IPS-18c (cell line): ENCODE measurements around the gene KLRF1.

Source experiments
- H3K4me3 ChIP-seq: 2 replicates; pipeline ENCODE4 v1.7.0; 2013; ENCODE audit warnings: low read depth, mild to moderate bottlenecking, low read length, moderate library complexity; ENCODE audit not compliant: insufficient read depth
- H3K9me3 ChIP-seq: one replicate; pipeline ENCODE4 v1.6.1; 2013; ENCODE audit warnings: mild to moderate bottlenecking, low read length, moderate library complexity; ENCODE audit not compliant: control insufficient read depth, insufficient read depth

Gene KLRF1

GRCh38 chr12:9797722-9798619 lies 29.3 kb upstream of the KLRF1 start:
- Histone ChIP-seq H3K4me3 (no peak overlapping the region), H3K9me3 (no peaks in the 10 kb centered on the region)

- no peaks in the 10 kb centered on the region for H3K9me3 ChIP-seq
- H3K4me3 ChIP-seq, result no peak overlapping the region
Observed at GRCh38 chr12:9799961-9800360, 27.3 kb upstream of the KLRF1 start.

GRCh38 chr12:9805883-9806282 lies 21.4 kb upstream of the KLRF1 start:
- H3K4me3 ChIP-seq, result no peak overlapping the region
- H3K9me3 ChIP-seq, result no peaks in the 10 kb centered on the region

GRCh38 chr12:9806714-9807113 lies 20.6 kb upstream of the KLRF1 start:
- Histone ChIP-seq H3K4me3 (no peak overlapping the region), H3K9me3 (no peaks in the 10 kb centered on the region)

GRCh38 chr12:9808504-9808903 lies 18.8 kb upstream of the KLRF1 start:
- no peaks in the 10 kb centered on the region for H3K9me3 ChIP-seq
- H3K4me3 ChIP-seq, result no peak overlapping the region

- H3K9me3 ChIP-seq, result peaks cover 2% of the 10 kb centered on the region
- H3K4me3 ChIP-seq, result no peak overlapping the region
Observed at GRCh38 chr12:9809338-9809737, 17.9 kb upstream of the KLRF1 start.

- H3K4me3 ChIP-seq, result no peak overlapping the region
Observed at GRCh38 chr12:9809866-9810265, 17.4 kb upstream of the KLRF1 start.

GRCh38 chr12:9810671-9811070 lies 16.6 kb upstream of the KLRF1 start:
- Histone ChIP-seq H3K9me3 (peaks cover 2% of the 10 kb centered on the region), H3K4me3 (no peak overlapping the region)

More at GRCh38 chr12:9809866-9810265, 17.4 kb upstream of the KLRF1 start:
- H3K9me3 ChIP-seq, result peaks cover 2% of the 10 kb centered on the region

- Histone ChIP-seq H3K9me3 (peaks cover 2% of the 10 kb centered on the region), H3K4me3 (no peak overlapping the region)
Observed at GRCh38 chr12:9811621-9812020, 15.7 kb upstream of the KLRF1 start.

GRCh38 chr12:9813821-9814798 lies 13.2 kb upstream of the KLRF1 start:
- H3K9me3 ChIP-seq, result peaks cover 2% of the 10 kb centered on the region
- H3K4me3 ChIP-seq, result peak overlapping the region; percentile 38; the same call in 1 of the 2 replicates

GRCh38 chr12:9820281-9820930 lies 6.9 kb upstream of the KLRF1 start:
- H3K4me3 ChIP-seq, result no peak overlapping the region
- H3K9me3 ChIP-seq, result peaks cover 6% of the 10 kb centered on the region

- Histone ChIP-seq H3K4me3 (no peak overlapping the region), H3K9me3 (no peaks in the 10 kb centered on the region)
Observed at GRCh38 chr12:9829483-9829882, 2.2 kb downstream of the KLRF1 start.

- Histone ChIP-seq H3K4me3 (no peak overlapping the region), H3K9me3 (no peaks in the 10 kb centered on the region)
Observed at GRCh38 chr12:9829982-9830381, 2.7 kb downstream of the KLRF1 start.

- Histone ChIP-seq H3K4me3 (no peak overlapping the region), H3K9me3 (no peaks in the 10 kb centered on the region)
Observed at GRCh38 chr12:9831720-9832119, 4.4 kb downstream of the KLRF1 start.

GRCh38 chr12:9843407-9843806 lies 16.1 kb downstream of the KLRF1 start:
- peaks cover 1% of the 10 kb centered on the region for H3K9me3 ChIP-seq
- no peak overlapping the region for H3K4me3 ChIP-seq

- no peak overlapping the region for H3K4me3 ChIP-seq
- peaks cover 2% of the 10 kb centered on the region for H3K9me3 ChIP-seq
Observed at GRCh38 chr12:9848899-9849298, 21.6 kb downstream of the KLRF1 start.

- Histone ChIP-seq H3K4me3 (no peak overlapping the region), H3K9me3 (peaks cover 2% of the 10 kb centered on the region)
Observed at GRCh38 chr12:9851050-9851449, 23.8 kb downstream of the KLRF1 start.
